PC-3 (cell line): ENCODE results near the gene DRAM1. TPM values are rescaled to one million over a fixed set of nuclear protein-coding genes. Genes with fewer than 3 reads are reported as not detected.

Experiments
- ATAC-seq: fragments of 200-7000 bp; cut with Tn5 transposase; 2 replicates; pipeline ENCODE4 v1.9.1; 2020; ENCODE audit warnings: mild to moderate bottlenecking, moderate library complexity
- BruUV-seq: library from RNA; stranded (reverse); fragments of 400-500 nt; replicated peaks from 2 replicates; lab custom pipeline; 2021; lab: Mats Ljungman, UMichigan
- CTCF ChIA-PET: fragments of 300-600 bp; sonication (Branson Sonifier 250); formaldehyde crosslinking; loops from one replicate; lab custom pipeline; 2022; ENCODE audit warnings: antibody characterized with exemption; lab: Charles Lee
- POLR2A ChIA-PET: fragments of 300-600 bp; sonication (Branson Sonifier 250); formaldehyde crosslinking; loops from one replicate; lab custom pipeline; 2022; ENCODE audit warnings: antibody characterized with exemption; ENCODE audit not compliant: unreplicated experiment; lab: Charles Lee
- DNase-seq: peaks from one replicate; pipeline ENCODE4 v3.0.0-alpha.2; 2015
- H2AFZ ChIP-seq: fragments of 300-600 bp; sonication (generic); 2 replicates; pipeline ENCODE4 v1.6.0; 2016; ENCODE audit warnings: antibody characterized with exemption, low read length
- H3F3A ChIP-seq: fragments of 300-600 bp; sonication (generic); one replicate; pipeline ENCODE4 v1.6.0; 2017; ENCODE audit warnings: antibody characterized with exemption, low read length, control low read depth, mild to moderate bottlenecking; ENCODE audit not compliant: unreplicated experiment
- H3K27ac ChIP-seq: fragments of 300-600 bp; sonication (generic); 2 replicates; pipeline ENCODE4 v1.5.1; 2016; ENCODE audit warnings: mild to moderate bottlenecking, low read length
- H3K27me3 ChIP-seq: fragments of 300-600 bp; sonication (generic); 2 replicates; pipeline ENCODE4 v1.6.1; 2016; ENCODE audit warnings: low read length, mixed read lengths
- H3K36me3 ChIP-seq: fragments of 300-600 bp; sonication (generic); 2 replicates; pipeline ENCODE4 v1.6.1; 2016; ENCODE audit warnings: low read depth, mixed run types, low read length, mixed read lengths
- H3K4me1 ChIP-seq: fragments of 300-600 bp; sonication (generic); 2 replicates; pipeline ENCODE4 v1.5.1; 2016; ENCODE audit warnings: low read length; ENCODE audit not compliant: insufficient read depth
- H3K4me2 ChIP-seq: fragments of 300-600 bp; sonication (generic); 2 replicates; pipeline ENCODE4 v1.6.0; 2016; ENCODE audit warnings: low read length
- H3K4me3 ChIP-seq: fragments of 300-600 bp; sonication (generic); 2 replicates; pipeline ENCODE4 v1.5.1; 2016; ENCODE audit warnings: mild to moderate bottlenecking, low read length, mixed read lengths
- H3K79me2 ChIP-seq: fragments of 300-600 bp; sonication (generic); 2 replicates; pipeline ENCODE4 v1.6.1; 2017; ENCODE audit warnings: low read length, mixed read lengths
- H3K9ac ChIP-seq: fragments of 300-600 bp; sonication (generic); 2 replicates; pipeline ENCODE4 v1.6.0; 2016; ENCODE audit warnings: mild to moderate bottlenecking, low read length
- H3K9me2 ChIP-seq: fragments of 300-600 bp; sonication (generic); replicated peaks from 2 replicates; pipeline ENCODE4 v1.6.1; 2016; ENCODE audit warnings: mixed run types, low read length, mixed read lengths
- H3K9me3 ChIP-seq: fragments of 300-600 bp; sonication (generic); 2 replicates; pipeline ENCODE4 v1.6.1; 2016; ENCODE audit warnings: low read length, mixed read lengths
- H4K20me1 ChIP-seq: fragments of 300-600 bp; sonication (generic); 2 replicates; pipeline ENCODE4 v1.6.1; 2016; ENCODE audit warnings: low read length, mixed read lengths
- EZH2 ChIP-seq: fragments of 300-600 bp; sonication (generic); IDR thresholded peaks from one replicate; pipeline ENCODE4 v1.6.1; 2017; ENCODE audit warnings: antibody characterized with exemption, mild to moderate bottlenecking, low read length; ENCODE audit not compliant: unreplicated experiment
- EZH2phosphoT487 ChIP-seq: fragments of 300-600 bp; sonication (generic); IDR thresholded peaks from 2 replicates; pipeline ENCODE4 v1.6.1; 2018; ENCODE audit warnings: mild to moderate bottlenecking, antibody characterized with exemption, low read length, borderline replicate concordance
- intact Hi-C: fragments of 100-400 bp; cut with micrococcal nuclease; formaldehyde crosslinking; loops from 2 replicates; pipeline ENCODE4 v1.9.0; 2023
- total RNA-seq: library from RNA; depleted of rRNA; stranded (reverse); fragments of >200 nt; gene quantifications from 2 replicates; pipeline ENCODE4 v1.2.3, GENCODE V29; 2014
- TF ChIP-seq, protein P1 (sequence below): fragments of 300-600 bp; sonication (generic); conservative IDR thresholded peaks from 2 replicates; pipeline ENCODE4 v1.5.1; 2017; ENCODE audit warnings: antibody characterized with exemption, low read depth, mild to moderate bottlenecking, low read length

Gene DRAM1
- total RNA-seq, 1 experiment from 2014 or later: 5.2 TPM

- no TSS peak for BruUV-seq
- no peak overlapping the region for H3K9ac ChIP-seq
- H3K9me2 ChIP-seq: no peaks in the 10 kb centered on the region
- H3K27me3 ChIP-seq: peaks cover 12% of the 10 kb centered on the region
- no peak for DNase-seq
- no peaks in the 10 kb centered on the region for H4K20me1 ChIP-seq
- POLR2A ChIA-PET: interaction anchor here (0.6 kb wide), 1 partner anchor 118 kb away, joined by 3 read pairs; no protein-coding TSS in a partner anchor
- H3K4me2 ChIP-seq: no peak overlapping the region
- CTCF ChIA-PET: interaction anchor here (0.6 kb wide), 2 partner anchors 155 to 543 kb away, joined by 4 to 6 read pairs; no protein-coding TSS in a partner anchor
- H3K36me3 ChIP-seq: no peaks in the 10 kb centered on the region
- no peaks in the 10 kb centered on the region for H3K79me2 ChIP-seq
- no peaks in the 10 kb centered on the region for H3K9me3 ChIP-seq
- no peak overlapping the region for H3K4me3 ChIP-seq
- TF ChIP-seq EZH2: no peak
- TF ChIP-seq EZH2phosphoT487: no peak
- TF ChIP-seq, protein P1, sequence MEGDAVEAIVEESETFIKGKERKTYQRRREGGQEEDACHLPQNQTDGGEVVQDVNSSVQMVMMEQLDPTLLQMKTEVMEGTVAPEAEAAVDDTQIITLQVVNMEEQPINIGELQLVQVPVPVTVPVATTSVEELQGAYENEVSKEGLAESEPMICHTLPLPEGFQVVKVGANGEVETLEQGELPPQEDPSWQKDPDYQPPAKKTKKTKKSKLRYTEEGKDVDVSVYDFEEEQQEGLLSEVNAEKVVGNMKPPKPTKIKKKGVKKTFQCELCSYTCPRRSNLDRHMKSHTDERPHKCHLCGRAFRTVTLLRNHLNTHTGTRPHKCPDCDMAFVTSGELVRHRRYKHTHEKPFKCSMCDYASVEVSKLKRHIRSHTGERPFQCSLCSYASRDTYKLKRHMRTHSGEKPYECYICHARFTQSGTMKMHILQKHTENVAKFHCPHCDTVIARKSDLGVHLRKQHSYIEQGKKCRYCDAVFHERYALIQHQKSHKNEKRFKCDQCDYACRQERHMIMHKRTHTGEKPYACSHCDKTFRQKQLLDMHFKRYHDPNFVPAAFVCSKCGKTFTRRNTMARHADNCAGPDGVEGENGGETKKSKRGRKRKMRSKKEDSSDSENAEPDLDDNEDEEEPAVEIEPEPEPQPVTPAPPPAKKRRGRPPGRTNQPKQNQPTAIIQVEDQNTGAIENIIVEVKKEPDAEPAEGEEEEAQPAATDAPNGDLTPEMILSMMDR: no peak
- no peak for ATAC-seq
- H3K4me1 ChIP-seq: peaks cover 8% of the 10 kb centered on the region; the same call in 1 of the 2 replicates
- H3F3A ChIP-seq: no peaks in the 10 kb centered on the region
- no peak overlapping the region for H2AFZ ChIP-seq
- intact Hi-C loops: loop anchor here (2.0 kb wide), 1 partner anchor 119 kb away; the partner anchor contains the start of gene WASHC3
- H3K27ac ChIP-seq: no peak overlapping the region
These were observed 64.2 kb downstream of the DRAM1 start for GRCh38 chr12:101941306-101942249.

GRCh38 chr12:101942250-101942605 is 64.8 kb downstream of the DRAM1 start:
- no TSS peak for BruUV-seq
- intact Hi-C loops: no loop called here
- CTCF ChIA-PET: interaction anchor here (0.6 kb wide), 2 partner anchors 543 to 544 kb away, joined by 4 to 6 read pairs; no protein-coding TSS in a partner anchor
- Histone ChIP-seq H4K20me1 (no peaks in the 10 kb centered on the region), H3K4me1 (peaks cover 8% of the 10 kb centered on the region; the same call in 1 of the 2 replicates), H3K36me3 (no peaks in the 10 kb centered on the region), H3K9me2 (no peaks in the 10 kb centered on the region), H2AFZ (no peak overlapping the region), H3K79me2 (no peaks in the 10 kb centered on the region), H3F3A (no peaks in the 10 kb centered on the region), H3K4me2 (no peak overlapping the region), H3K27me3 (peaks cover 12% of the 10 kb centered on the region), H3K4me3 (no peak overlapping the region), H3K9ac (no peak overlapping the region), H3K27ac (no peak overlapping the region), H3K9me3 (no peaks in the 10 kb centered on the region)
- POLR2A ChIA-PET: interaction anchor here (0.6 kb wide), 1 partner anchor 128 kb away, joined by 7 read pairs; no protein-coding TSS in a partner anchor
- DNase-seq (no peak), ATAC-seq (no peak)
- TF ChIP-seq, protein P1: no peak
- no peak for TF ChIP-seq EZH2phosphoT487
- TF ChIP-seq EZH2: no peak
